HCT116 (cell line): ENCODE measurements around the gene RASL10B.

ENCODE experiments used
- CTCF ChIP-seq, 3 experiments: fragments of 200-600 bp in 1 of 3; sonication (generic) in 1 of 3; IDR thresholded peaks in 2 of 3; conservative IDR thresholded peaks in 1 of 3; 2 replicates each; pipeline ENCODE4 v1.5.1; 2012 to 2017; ENCODE audit warnings: low read depth in 2 of 3, low read length in 2 of 3, antibody characterized with exemption in 1 of 3, borderline replicate concordance in 1 of 3, control low read depth in 1 of 3, mild to moderate bottlenecking in 1 of 3, mixed read lengths in 1 of 3, mixed run types in 1 of 3, moderate library complexity in 1 of 3; ENCODE audit not compliant: insufficient read depth in 1 of 3
- EZH2phosphoT487 ChIP-seq: fragments of 200-600 bp; IDR thresholded peaks from 2 replicates; pipeline ENCODE4 v1.6.1; 2018; ENCODE audit warnings: antibody characterized with exemption, borderline replicate concordance
- POLR2A ChIP-seq: IDR thresholded peaks from 2 replicates; pipeline ENCODE4 v1.7.0; 2011; ENCODE audit warnings: borderline replicate concordance; ENCODE audit not compliant: insufficient read depth, insufficient read length; ENCODE audit errors: extremely low read depth
- SP1 ChIP-seq: IDR thresholded peaks from 2 replicates; pipeline ENCODE4 v1.6.1; 2012; ENCODE audit warnings: low read depth

DNA sequence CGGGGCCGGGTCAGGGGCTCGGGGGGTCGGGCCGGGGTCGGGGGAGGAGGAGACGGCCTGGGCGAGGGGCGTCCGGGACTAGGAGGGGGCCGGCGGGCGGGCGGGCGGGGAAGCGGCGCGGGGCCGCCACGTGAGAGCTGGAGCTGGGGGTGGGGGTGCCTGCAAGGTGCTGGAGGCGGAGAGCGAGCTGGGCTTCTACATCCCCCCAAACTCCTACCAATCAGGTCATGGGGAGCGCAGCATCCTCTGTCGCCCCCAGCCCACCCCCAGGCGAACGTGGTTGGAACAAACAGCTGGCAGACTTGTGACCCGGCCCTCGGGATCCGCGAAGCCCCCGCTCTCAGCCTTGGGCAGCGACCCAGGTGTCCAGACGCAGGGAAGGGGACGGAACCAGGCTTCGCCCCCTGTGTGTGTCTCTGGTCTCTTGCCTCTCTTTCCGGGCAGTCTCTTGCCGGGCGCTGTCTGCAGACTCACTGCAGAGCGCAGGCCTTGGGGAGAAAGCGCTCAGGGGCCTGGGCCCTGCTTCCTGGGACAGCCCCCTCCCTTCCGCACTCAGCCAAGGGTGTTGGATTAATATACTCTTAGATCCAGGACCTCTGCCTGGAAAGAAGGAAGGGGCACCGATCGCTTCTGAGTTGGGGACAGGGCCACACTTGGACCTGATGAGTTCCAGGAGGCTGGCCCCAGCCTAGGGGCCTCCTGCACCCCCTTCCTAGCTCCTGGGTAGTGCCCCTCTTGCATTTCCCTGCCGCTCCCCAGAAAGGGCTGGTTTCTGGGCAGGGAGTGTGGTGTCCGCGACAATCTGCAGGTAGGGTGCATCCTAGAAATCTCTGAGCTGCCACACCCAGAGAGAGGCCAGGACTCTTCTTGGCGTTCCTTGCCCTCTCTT lies 722 bp downstream of the RASL10B start:
- no peak for TF ChIP-seq CTCF (IDR thresholded peaks at IDR 0.05 in 2 of 3, conservative IDR thresholded peaks at IDR 0.05 in 1 of 3; ENCODE audit: borderline replicate concordance in 1 of 3, insufficient read depth in 1 of 3, low read depth in 2 of 3, low read length in 2 of 3)
- TF ChIP-seq SP1, result no peak
- no peak for TF ChIP-seq EZH2phosphoT487
- TF ChIP-seq POLR2A, result no peak
